ENCODE measurements around the gene RESP18.

Gene RESP18

GRCh38 chr2:219278655-219279150 is 53.8 kb downstream of the RESP18 start:
- DNase-seq (ENCODE audit: low read depth in 2 of 2) = no peak

GRCh38 chr2:219277703-219278654 is 54.6 kb downstream of the RESP18 start:
- peak; percentile 46 to 54 for DNase-seq (ENCODE audit: low read depth in 2 of 2)

Data from fibroblast of skin of left biceps (primary cell).